ENCODE measurements around the gene MDP1. TPM values are rescaled to one million over a fixed set of nuclear protein-coding genes. Genes with fewer than 3 reads are reported as not detected.

MDP1 gene
- total RNA-seq, 1 donor from 2014 or later, result 21.1 TPM

DNA sequence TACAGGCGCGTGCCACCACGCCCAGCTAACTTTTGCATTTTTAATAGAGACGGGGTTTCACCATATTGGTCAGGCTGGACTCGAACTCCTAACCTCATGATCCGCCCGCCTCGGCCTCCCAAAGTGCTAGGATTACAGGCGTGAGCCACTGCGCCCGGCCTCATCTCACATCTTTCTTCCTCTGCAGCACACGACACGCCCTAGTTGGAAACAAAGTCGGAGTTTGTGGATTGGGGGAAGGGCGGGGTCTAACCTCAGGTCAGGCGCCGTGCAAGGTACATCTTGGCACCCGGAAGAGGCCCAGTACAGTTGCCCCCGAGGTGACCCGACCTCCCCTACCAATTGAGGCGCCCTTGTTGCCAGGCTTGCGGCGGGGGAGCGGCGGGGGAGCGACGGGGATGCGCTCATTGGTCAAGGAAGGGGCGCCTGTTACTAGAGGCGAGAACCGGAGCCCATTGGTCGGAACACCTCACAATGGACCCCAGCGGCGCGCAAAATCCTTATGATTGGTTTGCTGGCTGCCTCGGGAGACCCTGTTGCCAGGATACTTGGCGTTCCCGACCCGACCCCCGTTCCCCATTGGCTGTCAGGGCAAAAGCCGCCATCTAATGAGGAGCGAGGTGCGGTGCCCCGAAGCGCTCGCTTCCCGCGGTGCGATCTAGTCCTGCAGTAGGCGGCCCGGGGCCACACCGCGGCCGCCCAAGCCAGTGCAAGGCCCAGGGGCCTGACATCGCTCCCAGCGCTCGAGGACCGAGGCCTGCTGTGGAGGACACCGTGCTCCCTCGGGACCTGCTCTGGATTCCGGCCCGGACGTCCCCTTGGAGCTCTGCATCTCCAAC is 44.2 kb downstream of the MDP1 start, which contains the start of gene REC8:
Gene REC8 (plus strand): TSS at position 659 of the 839 bp plus-strand sequence. CDS start 473 bp downstream, outside the sequence.
- TF ChIP-seq, protein P1, sequence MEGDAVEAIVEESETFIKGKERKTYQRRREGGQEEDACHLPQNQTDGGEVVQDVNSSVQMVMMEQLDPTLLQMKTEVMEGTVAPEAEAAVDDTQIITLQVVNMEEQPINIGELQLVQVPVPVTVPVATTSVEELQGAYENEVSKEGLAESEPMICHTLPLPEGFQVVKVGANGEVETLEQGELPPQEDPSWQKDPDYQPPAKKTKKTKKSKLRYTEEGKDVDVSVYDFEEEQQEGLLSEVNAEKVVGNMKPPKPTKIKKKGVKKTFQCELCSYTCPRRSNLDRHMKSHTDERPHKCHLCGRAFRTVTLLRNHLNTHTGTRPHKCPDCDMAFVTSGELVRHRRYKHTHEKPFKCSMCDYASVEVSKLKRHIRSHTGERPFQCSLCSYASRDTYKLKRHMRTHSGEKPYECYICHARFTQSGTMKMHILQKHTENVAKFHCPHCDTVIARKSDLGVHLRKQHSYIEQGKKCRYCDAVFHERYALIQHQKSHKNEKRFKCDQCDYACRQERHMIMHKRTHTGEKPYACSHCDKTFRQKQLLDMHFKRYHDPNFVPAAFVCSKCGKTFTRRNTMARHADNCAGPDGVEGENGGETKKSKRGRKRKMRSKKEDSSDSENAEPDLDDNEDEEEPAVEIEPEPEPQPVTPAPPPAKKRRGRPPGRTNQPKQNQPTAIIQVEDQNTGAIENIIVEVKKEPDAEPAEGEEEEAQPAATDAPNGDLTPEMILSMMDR (IDR thresholded peaks at IDR 0.05; ENCODE audit: insufficient read depth, low read length, severe bottlenecking), result no peak
- Histone ChIP-seq H3K36me3 (ENCODE audit: control insufficient read depth, insufficient read depth, low read length) (peaks cover 4% of the 10 kb centered on the region), H3K27me3 (ENCODE audit: control insufficient read depth, insufficient read depth, low read length) (no peaks in the 10 kb centered on the region), H3K4me3 (ENCODE audit: low read depth, low read length) (peak within 1 kb of the TSS; percentile 7)
- DNase-seq (ENCODE audit: low read depth) (peak; percentile 56), FAIRE-seq (no peak)

- Histone ChIP-seq H3K27me3 (ENCODE audit: control insufficient read depth, insufficient read depth, low read length) (no peaks in the 10 kb centered on the region), H3K36me3 (ENCODE audit: control insufficient read depth, insufficient read depth, low read length) (peaks cover 28% of the 10 kb centered on the region), H3K4me3 (ENCODE audit: low read depth, low read length) (no peak overlapping the region)
- FAIRE-seq (no peak), DNase-seq (ENCODE audit: low read depth) (no peak)
- TF ChIP-seq, protein P1 (IDR thresholded peaks at IDR 0.05; ENCODE audit: insufficient read depth, low read length, severe bottlenecking), result no peak
Measured at GRCh38 chr14:24167469-24168114, 48.3 kb downstream of the MDP1 start.

DNA sequence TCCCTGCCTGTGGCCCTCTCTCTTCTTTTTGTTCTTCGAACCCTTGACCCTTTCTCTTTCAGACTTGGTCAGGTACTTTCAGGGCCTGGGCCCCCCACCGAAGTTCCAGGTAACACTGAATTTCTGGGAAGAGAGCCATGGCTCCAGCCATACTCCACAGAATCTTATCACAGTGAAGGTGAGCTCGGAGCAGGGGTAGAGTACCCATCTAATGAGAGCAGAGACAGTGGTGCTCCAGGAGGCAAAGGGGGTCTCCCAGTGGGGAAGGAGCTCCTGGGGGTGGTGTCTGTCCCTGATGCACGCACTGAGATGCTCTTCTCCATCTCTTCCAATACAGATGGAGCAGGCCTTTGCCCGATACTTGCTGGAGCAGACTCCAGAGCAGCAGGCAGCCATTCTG is 50.1 kb downstream of the MDP1 start:
- TF ChIP-seq, protein P1 (IDR thresholded peaks at IDR 0.05; ENCODE audit: insufficient read depth, low read length, severe bottlenecking), result no peak
- H3K36me3 ChIP-seq (ENCODE audit: control insufficient read depth, insufficient read depth, low read length), result peaks cover 29% of the 10 kb centered on the region
- H3K27me3 ChIP-seq (ENCODE audit: control insufficient read depth, insufficient read depth, low read length), result no peaks in the 10 kb centered on the region
- DNase-seq (ENCODE audit: low read depth), result no peak
- FAIRE-seq, result no peak
- no peak overlapping the region for H3K4me3 ChIP-seq (ENCODE audit: low read depth, low read length)

GRCh38 chr14:24164518-24164991 is 51.3 kb downstream of the MDP1 start:
- DNase-seq (ENCODE audit: low read depth) (no peak), FAIRE-seq (no peak)
- TF ChIP-seq, protein P1 (IDR thresholded peaks at IDR 0.05; ENCODE audit: insufficient read depth, low read length, severe bottlenecking), result no peak
- peaks cover 35% of the 10 kb centered on the region for H3K36me3 ChIP-seq (ENCODE audit: control insufficient read depth, insufficient read depth, low read length)
- no peaks in the 10 kb centered on the region for H3K27me3 ChIP-seq (ENCODE audit: control insufficient read depth, insufficient read depth, low read length)
- no peak overlapping the region for H3K4me3 ChIP-seq (ENCODE audit: low read depth, low read length)

Other genes with a start within 250 kb of the MDP1 start
- 5.5 and 30.5 TPM in 2 replicates for gene DHRS4L2, start 227.1 kb downstream of the MDP1 start, total RNA-seq
- gene CARMIL3, start 164.1 kb downstream of the MDP1 start, total RNA-seq, result 0.13 TPM in 1 of 2 replicates, not detected in the other
- not detected in 2 replicates for gene CPNE6, start 144.5 kb downstream of the MDP1 start, total RNA-seq
- gene PCK2, start 121.8 kb downstream of the MDP1 start, total RNA-seq, result 84.8 and 223 TPM in 2 replicates
- 70.5 and 83.5 TPM in 2 replicates for gene DCAF11, start 101.3 kb downstream of the MDP1 start, total RNA-seq
- gene NRL, start 101.1 kb downstream of the MDP1 start, total RNA-seq, result 0.64 and 0.79 TPM in 2 replicates
- 0.51 TPM in 1 of 2 replicates, not detected in the other for gene FITM1, start 85.4 kb downstream of the MDP1 start, total RNA-seq
- gene PSME1, start 79.9 kb downstream of the MDP1 start, total RNA-seq, result 65.0 and 71.8 TPM in 2 replicates
- gene EMC9, start 74.5 kb downstream of the MDP1 start, total RNA-seq, result 12.6 and 17.8 TPM in 2 replicates
- gene PSME2, start 69.5 kb downstream of the MDP1 start, total RNA-seq, result 26.9 and 37.5 TPM in 2 replicates
- 23.3 and 25.8 TPM in 2 replicates for gene RNF31, start 68.6 kb downstream of the MDP1 start, total RNA-seq
- 19.2 and 28.7 TPM in 2 replicates for gene IRF9, start 54.8 kb downstream of the MDP1 start, total RNA-seq
- 0.26 and 1.1 TPM in 2 replicates for gene REC8, start 44.0 kb downstream of the MDP1 start, total RNA-seq
- gene IPO4, start 27.2 kb downstream of the MDP1 start, total RNA-seq, result 27.0 and 41.9 TPM in 2 replicates
- 42.8 and 67.9 TPM in 2 replicates for gene TM9SF1, start 20.6 kb downstream of the MDP1 start, total RNA-seq
- gene TSSK4, start 10.4 kb downstream of the MDP1 start, total RNA-seq, result 0.26 TPM in 1 of 2 replicates, not detected in the other
- 48.8 and 69.8 TPM in 2 replicates for gene CHMP4A, start 2.6 kb downstream of the MDP1 start, total RNA-seq
- gene NEDD8, start 16.3 kb upstream of the MDP1 start, total RNA-seq, result 131 and 330 TPM in 2 replicates
- 80.6 and 98.7 TPM in 2 replicates for gene GMPR2, start 16.9 kb upstream of the MDP1 start, total RNA-seq
- 48.7 and 91.9 TPM in 2 replicates for gene TINF2, start 26.6 kb upstream of the MDP1 start, total RNA-seq
- gene TGM1, start 47.1 kb upstream of the MDP1 start, total RNA-seq, result 88.7 and 382 TPM in 2 replicates
- 32.6 and 58.9 TPM in 2 replicates for gene RABGGTA, start 55.5 kb upstream of the MDP1 start, total RNA-seq
- 16.6 and 39.6 TPM in 2 replicates for gene DHRS1, start 83.7 kb upstream of the MDP1 start, total RNA-seq
- 23.2 and 26.1 TPM in 2 replicates for gene NOP9, start 83.8 kb upstream of the MDP1 start, total RNA-seq
- 1.2 and 3.9 TPM in 2 replicates for gene CIDEB, start 91.9 kb upstream of the MDP1 start, total RNA-seq
- gene LTB4R2, start 94.1 kb upstream of the MDP1 start, total RNA-seq, result 10.5 and 17.4 TPM in 2 replicates
- 3.7 and 9.6 TPM in 2 replicates for gene LTB4R, start 95.4 kb upstream of the MDP1 start, total RNA-seq
- 0.53 and 0.77 TPM in 2 replicates for gene ADCY4, start 119.0 kb upstream of the MDP1 start, total RNA-seq
- gene RIPK3, start 123.9 kb upstream of the MDP1 start, total RNA-seq, result 2.4 and 4.7 TPM in 2 replicates
- 4.7 and 7.3 TPM in 2 replicates for gene NFATC4, start 152.1 kb upstream of the MDP1 start, total RNA-seq
- gene NYNRIN, start 182.9 kb upstream of the MDP1 start, total RNA-seq, result 2.0 and 2.6 TPM in 2 replicates
- gene CBLN3, start 213.6 kb upstream of the MDP1 start, total RNA-seq, result 0.38 and 0.53 TPM in 2 replicates
- gene KHNYN, start 213.9 kb upstream of the MDP1 start, total RNA-seq, result 128 and 167 TPM in 2 replicates
- 6.5 and 8.2 TPM in 2 replicates for gene SDR39U1, start 226.7 kb upstream of the MDP1 start, total RNA-seq